ENCODE measurements around the gene ELL2.
"Not testable (repeated sequence)": the region's sequence is repeated elsewhere in the genome, so short reads cannot be mapped to it uniquely, and the experiment has no call there.

ELL2 gene

DNA sequence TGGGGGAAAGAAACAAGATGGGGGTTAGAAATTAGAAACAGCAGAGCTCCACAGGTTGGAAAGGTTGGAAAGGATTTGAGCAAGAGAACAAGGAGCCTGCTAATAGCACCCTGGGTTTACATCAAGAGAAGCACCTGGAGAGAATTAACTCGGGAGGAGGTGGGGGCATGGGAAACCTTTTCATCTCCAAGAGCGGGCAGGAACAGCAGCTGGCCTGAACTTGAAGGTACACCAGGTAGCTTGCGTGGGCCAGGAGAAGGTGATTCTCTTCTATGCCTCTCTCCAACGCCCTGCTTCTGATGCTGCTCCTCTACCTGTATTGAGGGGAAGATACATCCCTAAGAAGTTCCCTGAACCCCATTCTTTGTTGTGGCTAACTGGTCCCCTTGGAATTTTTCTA, 102.0 kb downstream of the ELL2 start:
- DNase-seq (ENCODE audit: low spot score) = no peak

DNA sequence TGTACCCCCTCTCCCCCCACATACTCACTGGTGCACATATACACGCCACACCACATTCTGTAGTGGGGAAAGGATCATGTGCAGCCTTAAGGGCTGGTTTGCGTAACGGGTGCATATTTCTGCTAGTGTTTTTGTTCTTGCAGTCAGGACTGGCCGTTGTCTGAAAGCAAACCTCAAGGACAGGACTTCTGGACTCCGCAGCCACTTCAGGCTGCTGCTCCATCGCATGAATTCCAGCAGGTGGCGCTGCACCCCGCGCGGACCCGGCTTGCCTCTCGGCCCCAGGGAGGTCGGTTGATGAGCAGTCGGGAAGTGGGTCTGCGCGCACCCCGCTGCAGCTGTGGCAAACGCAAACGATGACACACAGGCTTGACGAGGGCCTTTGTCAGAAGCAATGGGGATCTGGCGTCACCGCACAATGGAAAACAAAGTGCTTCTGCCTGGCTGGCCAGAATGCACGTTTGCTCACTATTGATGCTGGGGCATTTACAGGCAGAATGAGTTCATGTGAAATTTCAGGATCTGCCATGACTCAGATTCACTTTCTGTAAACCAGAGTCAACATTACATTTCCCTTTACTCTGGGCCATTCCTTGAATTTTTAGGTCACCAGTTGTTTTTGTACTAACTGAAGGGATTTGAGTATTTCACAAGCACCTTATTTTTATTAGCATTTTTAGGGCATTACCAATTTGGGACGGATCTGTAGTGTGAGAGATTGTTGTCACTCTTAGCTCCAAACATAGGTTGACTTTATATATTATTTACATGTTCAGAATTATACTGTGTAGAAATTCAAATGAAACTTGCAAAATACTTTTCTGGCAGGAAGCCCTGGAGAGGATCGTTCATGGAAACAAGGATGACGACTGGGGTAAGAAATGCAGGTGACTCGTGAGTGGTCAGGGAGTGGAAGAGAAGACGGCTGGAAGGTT, 102.7 kb downstream of the ELL2 start:
- peak; percentile 84 for DNase-seq (ENCODE audit: low spot score)

DNA sequence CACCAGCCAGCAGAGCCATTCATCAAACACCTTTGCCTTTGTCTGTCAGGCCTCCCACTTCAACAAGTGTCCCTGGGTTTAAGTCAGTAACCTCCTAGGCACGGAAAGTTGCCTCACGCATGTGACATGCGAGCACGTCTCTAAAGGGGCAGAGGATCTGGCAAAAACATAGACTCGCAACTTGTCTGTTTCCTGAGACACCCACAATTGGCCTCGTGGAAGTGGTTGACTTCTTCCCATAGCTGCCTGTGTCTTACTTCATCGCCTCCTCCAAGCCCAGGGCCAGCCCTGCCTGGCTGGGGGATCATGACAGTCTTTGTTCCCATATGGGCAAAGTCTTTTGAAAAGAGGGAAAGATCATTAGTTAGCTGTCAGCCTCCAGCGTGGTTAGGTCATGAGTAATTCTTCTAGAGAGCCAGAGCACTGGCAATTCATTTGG, 103.6 kb downstream of the ELL2 start:
- no peak for DNase-seq (ENCODE audit: low spot score)

- no peak for DNase-seq (ENCODE audit: low spot score)
Measured at GRCh38 chr5:95857185-95857945, 104.3 kb downstream of the ELL2 start.

DNA sequence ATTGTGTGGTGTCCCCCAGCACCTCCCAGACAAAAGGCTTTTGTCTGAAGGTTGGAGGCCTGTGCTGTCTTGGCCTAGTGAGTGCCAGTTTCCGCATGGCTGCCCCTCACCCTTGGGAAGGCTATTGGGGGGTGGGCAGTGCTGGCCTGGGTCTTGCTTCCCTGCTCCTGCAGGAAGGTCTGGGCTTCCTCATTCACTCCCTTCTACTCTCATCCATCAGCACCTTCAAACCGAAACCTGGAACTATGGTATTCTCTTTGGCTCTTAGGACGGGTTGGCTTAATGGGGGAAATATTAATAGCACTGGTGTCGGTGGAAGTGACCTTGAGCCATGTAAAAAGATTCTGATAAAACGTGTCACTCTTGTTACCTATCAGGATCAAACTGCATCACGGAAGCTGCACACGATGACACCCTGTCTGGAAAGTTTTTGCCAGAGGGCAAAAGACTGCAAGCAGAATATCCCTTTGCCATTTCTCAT, 105.1 kb downstream of the ELL2 start:
- DNase-seq (ENCODE audit: low spot score) = no peak

GRCh38 chr5:95853490-95853889, 108.2 kb downstream of the ELL2 start:
- no peak for DNase-seq (ENCODE audit: low spot score)

DNA sequence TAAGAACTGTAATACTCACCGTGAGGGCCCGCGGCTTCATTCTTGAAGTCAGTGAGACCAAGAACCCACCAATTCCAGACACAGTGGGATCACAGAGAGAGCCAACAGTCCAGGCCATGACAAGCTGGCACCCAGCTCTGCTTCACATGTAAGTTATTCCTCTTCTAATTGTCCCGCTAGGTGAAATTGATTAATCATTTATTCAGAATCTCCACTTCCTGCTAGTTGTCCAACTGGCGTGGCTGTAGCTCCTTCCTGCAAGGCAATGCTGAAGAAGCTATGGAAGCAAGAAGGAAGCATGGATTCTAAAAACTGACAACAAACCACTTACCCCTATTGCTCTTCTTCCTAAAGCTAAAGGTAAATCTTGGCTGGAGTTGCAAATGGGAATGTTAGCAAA, 109.1 kb downstream of the ELL2 start:
- DNase-seq (ENCODE audit: low spot score) = no peak

DNA sequence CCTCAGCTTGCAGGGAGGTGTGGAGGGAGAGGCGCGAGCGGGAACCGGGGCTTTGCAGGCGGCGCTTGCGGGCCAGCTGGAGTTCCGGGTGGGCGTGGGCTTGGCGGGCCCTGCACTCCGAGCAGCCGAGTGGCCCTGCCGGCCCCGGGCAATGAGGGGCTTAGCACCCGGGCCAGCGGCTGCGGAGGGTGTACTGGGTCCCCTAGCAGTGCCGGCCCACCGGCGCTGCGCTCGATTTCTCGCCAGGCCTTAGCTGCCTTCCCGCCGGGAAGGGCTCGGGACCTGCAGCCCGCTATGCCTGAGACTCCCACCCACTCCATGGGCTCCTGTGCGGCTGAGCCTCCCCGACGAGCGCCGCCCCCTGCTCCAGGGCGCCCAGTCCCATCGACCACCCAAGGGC, 110.5 kb downstream of the ELL2 start:
- not testable (repeated sequence) for DNase-seq (ENCODE audit: low spot score)

DNA sequence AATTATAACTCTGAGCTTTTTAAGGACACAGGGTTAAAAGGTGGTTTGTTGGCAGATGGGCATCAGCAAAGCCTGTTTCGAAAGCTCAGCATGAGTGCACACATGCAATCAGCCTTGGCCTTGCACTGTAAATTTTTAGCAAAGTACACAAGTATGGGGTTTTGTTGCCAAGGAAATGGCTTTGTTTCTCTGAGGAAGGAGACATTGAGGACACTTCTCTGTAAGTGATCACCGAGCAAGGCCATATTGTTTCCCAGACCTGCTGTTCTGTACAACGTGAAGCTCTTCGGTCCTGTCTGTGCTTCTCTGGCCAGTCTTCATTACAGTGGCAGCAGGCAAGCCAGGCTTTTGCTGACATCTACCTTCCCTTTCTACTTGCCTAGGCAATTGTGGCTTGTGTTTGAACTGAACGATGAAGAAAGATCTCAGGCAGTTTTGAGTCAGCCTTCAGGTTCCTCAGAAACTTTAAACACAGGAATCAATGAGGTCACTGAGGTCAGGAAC, 111.2 kb downstream of the ELL2 start:
- peak; percentile 82 for DNase-seq (ENCODE audit: low spot score)

- peak; percentile 21 for DNase-seq (ENCODE audit: low spot score)
Measured at GRCh38 chr5:95848701-95849100, 113.0 kb downstream of the ELL2 start.

GRCh38 chr5:95847261-95847592, 114.4 kb downstream of the ELL2 start:
- no peak for DNase-seq (ENCODE audit: low spot score)

GRCh38 chr5:95846554-95847260, 114.9 kb downstream of the ELL2 start:
- DNase-seq (ENCODE audit: low spot score) = peak; percentile 96

DNA sequence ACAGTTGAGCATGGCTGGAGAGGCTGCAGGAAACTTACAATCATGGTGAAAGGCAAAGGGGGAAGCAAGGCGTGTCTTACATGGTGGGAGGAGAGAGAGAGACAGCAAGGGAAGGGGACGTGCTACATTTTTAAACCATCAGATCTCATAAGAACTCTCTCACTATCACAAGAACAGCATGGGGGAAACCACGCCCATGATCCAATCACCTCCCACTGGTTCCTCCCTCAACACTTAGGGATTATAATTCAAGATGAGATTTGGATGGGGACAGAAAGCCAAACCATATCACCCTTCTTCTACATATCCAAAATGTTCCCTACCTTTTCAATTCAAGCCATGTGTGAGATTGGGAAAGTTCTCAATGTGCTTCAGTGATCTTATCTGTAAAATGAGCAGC, 116.3 kb downstream of the ELL2 start:
- no peak for DNase-seq (ENCODE audit: low spot score)

GRCh38 chr5:95843733-95844223, 117.9 kb downstream of the ELL2 start:
- peak; percentile 31 for DNase-seq (ENCODE audit: low spot score)

GRCh38 chr5:95842854-95843544, 118.7 kb downstream of the ELL2 start:
- DNase-seq (ENCODE audit: low spot score) = no peak

- no peak for DNase-seq (ENCODE audit: low spot score)
Measured at GRCh38 chr5:95841914-95842812, 119.5 kb downstream of the ELL2 start.

DNA sequence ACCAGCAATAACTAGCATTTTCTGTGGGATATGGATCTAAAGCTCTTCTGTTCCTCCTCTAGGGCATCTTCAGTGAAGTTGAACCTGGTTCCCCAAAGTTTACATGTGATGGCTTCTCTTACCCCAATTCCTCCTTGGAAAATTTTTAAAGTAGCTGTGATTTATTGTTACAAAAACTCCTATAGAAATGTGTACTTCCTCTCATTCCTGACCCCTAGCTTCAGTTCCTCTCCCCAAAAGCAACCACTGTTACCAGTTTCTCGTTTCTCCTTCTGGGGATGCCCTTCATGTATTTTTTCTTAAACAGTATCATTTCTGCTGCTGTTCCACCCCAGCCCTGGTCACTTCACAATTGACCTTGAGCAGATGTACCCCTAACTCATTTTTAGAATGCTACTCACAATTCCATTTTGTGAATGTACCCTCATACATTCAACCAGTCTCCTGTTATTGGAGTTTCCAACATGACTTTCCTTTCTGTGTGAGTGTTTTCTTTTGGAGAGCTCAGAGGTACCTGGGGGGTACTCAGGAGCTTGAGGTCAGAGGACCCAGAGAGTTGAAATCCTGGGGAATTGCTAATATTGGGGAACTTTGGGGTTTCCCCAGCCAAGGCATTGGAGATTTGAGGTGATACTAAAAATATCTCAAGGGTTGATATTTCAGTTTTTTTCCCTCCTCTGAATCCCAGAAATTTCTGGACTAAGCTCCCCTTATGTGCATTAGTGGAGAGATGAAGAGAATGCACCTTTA, 120.5 kb downstream of the ELL2 start:
- no peak for DNase-seq (ENCODE audit: low spot score)

DNA sequence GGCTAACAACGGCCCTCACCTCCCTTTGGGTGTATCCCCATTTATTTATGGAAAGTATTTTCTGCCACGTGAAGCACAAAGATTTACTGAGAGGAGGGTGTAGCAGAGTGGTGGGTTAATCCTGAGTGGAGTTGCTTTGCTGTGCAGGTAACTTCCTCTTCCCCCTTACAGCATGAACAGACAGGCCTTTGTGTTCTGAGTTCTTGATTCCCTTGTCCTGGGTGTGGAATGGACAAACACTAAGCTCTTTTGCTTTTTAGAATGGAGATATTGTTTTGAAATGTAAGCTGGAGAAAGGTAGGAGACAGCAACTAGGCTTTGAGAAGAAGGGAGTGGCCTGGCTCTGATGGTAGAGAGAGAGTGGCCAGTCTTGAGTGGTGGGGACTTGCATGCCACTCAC, 122.0 kb downstream of the ELL2 start:
- no peak for DNase-seq (ENCODE audit: low spot score)

- DNase-seq (ENCODE audit: low spot score) = no peak
Measured at GRCh38 chr5:95838556-95838955, 123.1 kb downstream of the ELL2 start.
